ENCODE results near the gene CDH11. TPM values are rescaled to one million over a fixed set of nuclear protein-coding genes. Genes with fewer than 3 reads are reported as not detected.

Gene CDH11
- total and polyA plus RNA-seq, 10 of the 15 experiments (the other 5 are each of a cell fraction or from before 2014, with no cell fraction given): 0.31 to 9.7 (median 0.87) TPM

GRCh38 chr16:64990101-64990500 is 131.8 kb downstream of the CDH11 start (continued):
- TF ChIP-seq, protein P1, sequence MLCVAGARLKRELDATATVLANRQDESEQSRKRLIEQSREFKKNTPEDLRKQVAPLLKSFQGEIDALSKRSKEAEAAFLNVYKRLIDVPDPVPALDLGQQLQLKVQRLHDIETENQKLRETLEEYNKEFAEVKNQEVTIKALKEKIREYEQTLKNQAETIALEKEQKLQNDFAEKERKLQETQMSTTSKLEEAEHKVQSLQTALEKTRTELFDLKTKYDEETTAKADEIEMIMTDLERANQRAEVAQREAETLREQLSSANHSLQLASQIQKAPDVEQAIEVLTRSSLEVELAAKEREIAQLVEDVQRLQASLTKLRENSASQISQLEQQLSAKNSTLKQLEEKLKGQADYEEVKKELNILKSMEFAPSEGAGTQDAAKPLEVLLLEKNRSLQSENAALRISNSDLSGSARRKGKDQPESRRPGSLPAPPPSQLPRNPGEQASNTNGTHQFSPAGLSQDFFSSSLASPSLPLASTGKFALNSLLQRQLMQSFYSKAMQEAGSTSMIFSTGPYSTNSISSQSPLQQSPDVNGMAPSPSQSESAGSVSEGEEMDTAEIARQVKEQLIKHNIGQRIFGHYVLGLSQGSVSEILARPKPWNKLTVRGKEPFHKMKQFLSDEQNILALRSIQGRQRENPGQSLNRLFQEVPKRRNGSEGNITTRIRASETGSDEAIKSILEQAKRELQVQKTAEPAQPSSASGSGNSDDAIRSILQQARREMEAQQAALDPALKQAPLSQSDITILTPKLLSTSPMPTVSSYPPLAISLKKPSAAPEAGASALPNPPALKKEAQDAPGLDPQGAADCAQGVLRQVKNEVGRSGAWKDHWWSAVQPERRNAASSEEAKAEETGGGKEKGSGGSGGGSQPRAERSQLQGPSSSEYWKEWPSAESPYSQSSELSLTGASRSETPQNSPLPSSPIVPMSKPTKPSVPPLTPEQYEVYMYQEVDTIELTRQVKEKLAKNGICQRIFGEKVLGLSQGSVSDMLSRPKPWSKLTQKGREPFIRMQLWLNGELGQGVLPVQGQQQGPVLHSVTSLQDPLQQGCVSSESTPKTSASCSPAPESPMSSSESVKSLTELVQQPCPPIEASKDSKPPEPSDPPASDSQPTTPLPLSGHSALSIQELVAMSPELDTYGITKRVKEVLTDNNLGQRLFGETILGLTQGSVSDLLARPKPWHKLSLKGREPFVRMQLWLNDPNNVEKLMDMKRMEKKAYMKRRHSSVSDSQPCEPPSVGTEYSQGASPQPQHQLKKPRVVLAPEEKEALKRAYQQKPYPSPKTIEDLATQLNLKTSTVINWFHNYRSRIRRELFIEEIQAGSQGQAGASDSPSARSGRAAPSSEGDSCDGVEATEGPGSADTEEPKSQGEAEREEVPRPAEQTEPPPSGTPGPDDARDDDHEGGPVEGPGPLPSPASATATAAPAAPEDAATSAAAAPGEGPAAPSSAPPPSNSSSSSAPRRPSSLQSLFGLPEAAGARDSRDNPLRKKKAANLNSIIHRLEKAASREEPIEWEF (IDR thresholded peaks at IDR 0.05; ENCODE audit: insufficient replicate concordance, low read depth, low read length): no peak
- TF ChIP-seq EED (IDR thresholded peaks at IDR 0.05; ENCODE audit: low read depth) (no peak), WRNIP1 (IDR thresholded peaks at IDR 0.05; ENCODE audit: borderline replicate concordance, low read depth, low read length) (no peak), MTA2 (IDR thresholded peaks at IDR 0.05; ENCODE audit: low read depth) (no peak), IKZF2 (IDR thresholded peaks at IDR 0.05) (no peak)
- TF ChIP-seq, protein P2, sequence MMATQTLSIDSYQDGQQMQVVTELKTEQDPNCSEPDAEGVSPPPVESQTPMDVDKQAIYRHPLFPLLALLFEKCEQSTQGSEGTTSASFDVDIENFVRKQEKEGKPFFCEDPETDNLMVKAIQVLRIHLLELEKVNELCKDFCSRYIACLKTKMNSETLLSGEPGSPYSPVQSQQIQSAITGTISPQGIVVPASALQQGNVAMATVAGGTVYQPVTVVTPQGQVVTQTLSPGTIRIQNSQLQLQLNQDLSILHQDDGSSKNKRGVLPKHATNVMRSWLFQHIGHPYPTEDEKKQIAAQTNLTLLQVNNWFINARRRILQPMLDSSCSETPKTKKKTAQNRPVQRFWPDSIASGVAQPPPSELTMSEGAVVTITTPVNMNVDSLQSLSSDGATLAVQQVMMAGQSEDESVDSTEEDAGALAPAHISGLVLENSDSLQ (IDR thresholded peaks at IDR 0.05): no peak

- H3K36me3 ChIP-seq (ENCODE audit: control insufficient read depth in 2 of 2, insufficient read depth in 2 of 2, low read length in 1 of 2): no peaks in the 10 kb centered on the region
- DNase-seq (ENCODE audit: low read depth, low spot score) (no peak), ATAC-seq (no peak), FAIRE-seq (no peak)
- H3K9me3 ChIP-seq (replicated peaks; ENCODE audit: control insufficient read depth, insufficient read depth, low read length): no peaks in the 10 kb centered on the region
- H3K27me3 ChIP-seq (replicated peaks in 1 of 2; ENCODE audit: control insufficient read depth in 2 of 2, insufficient read depth in 2 of 2, low read length in 1 of 2): no peaks in the 10 kb centered on the region
- H3K4me2 ChIP-seq (ENCODE audit: control insufficient read depth, insufficient read depth): no peak overlapping the region
- no peaks in the 10 kb centered on the region for H3K79me2 ChIP-seq (ENCODE audit: control insufficient read depth, insufficient read depth, low read length)
- POLR2A ChIA-PET: no interaction called here
- SMC1A ChIA-PET (ENCODE audit: uncharacterized antibody, unreplicated experiment): interaction anchor here (1.2 kb wide), 1 partner anchor 24 kb away, joined by 3 read pairs; no protein-coding TSS in a partner anchor
- BruUV-seq (replicated peaks): no TSS peak
- no peak overlapping the region for H3K9ac ChIP-seq (ENCODE audit: control insufficient read depth, insufficient read depth, low read length)
- H3K27ac ChIP-seq (ENCODE audit: control insufficient read depth, insufficient read depth): no peak overlapping the region
- CTCF ChIA-PET: interaction anchor here (1.4 kb wide), 1 partner anchor 15 kb away, joined by 3 read pairs; no protein-coding TSS in a partner anchor
- RAD21 ChIA-PET (ENCODE audit: unreplicated experiment): no interaction called here
- intact Hi-C loops (cut with micrococcal nuclease; ENCODE audit: unreplicated experiment): no loop called here
- H3K4me3 ChIP-seq: no peak overlapping the region
- in situ Hi-C loops (cut with MboI): no loop called here
- WGBS (ENCODE audit: insufficient coverage, insufficient replicate concordance, low lambda C conversion rate, missing lambda C conversion rate): 58% methylated on average over 3 of the region's 3 CpGs
- H2AFZ ChIP-seq (ENCODE audit: control insufficient read depth, low read depth, low read length): no peak overlapping the region
- H3K4me1 ChIP-seq (ENCODE audit: control insufficient read depth, insufficient read depth, low read length): no peaks in the 10 kb centered on the region
- H4K20me1 ChIP-seq (ENCODE audit: control insufficient read depth, insufficient read depth): no peaks in the 10 kb centered on the region
- TF ChIP-seq NFIC (IDR thresholded peaks at IDR 0.05; ENCODE audit: low read depth, low read length) (no peak), CBX3 (IDR thresholded peaks at IDR 0.05; ENCODE audit: borderline replicate concordance, low read depth) (no peak), NFYB (IDR thresholded peaks at IDR 0.05; ENCODE audit: insufficient read depth, low read depth, low read length) (no peak), SPI1 (IDR thresholded peaks at IDR 0.05; ENCODE audit: borderline replicate concordance, insufficient read depth, low read depth, low read length) (no peak), KLF5 (IDR thresholded peaks at IDR 0.05; ENCODE audit: partially characterized antibody) (no peak), CEBPB (IDR thresholded peaks at IDR 0.05; ENCODE audit: borderline replicate concordance in 1 of 2, low read depth in 2 of 2, low read length in 2 of 2) (no peak), PML (IDR thresholded peaks at IDR 0.05; ENCODE audit: low read length) (no peak), EP300 (IDR thresholded peaks at IDR 0.05; ENCODE audit: borderline replicate concordance in 1 of 2, control insufficient read depth in 1 of 2, low read depth in 2 of 2, low read length in 2 of 2) (no peak)
These were observed 132.8 kb downstream of the CDH11 start for GRCh38 chr16:64989050-64989449.

Measured in GM12878 (cell line).